IMR-90 (cell line): ENCODE data around the gene SAMD1. TPM values are rescaled to one million over a fixed set of nuclear protein-coding genes. Genes with fewer than 3 reads are reported as not detected.

Experiments used
- ATAC-seq: fragments of 200-7000 bp; cut with Tn5 transposase; 2 replicates; pipeline ENCODE4 v1.9.1; 2020; ENCODE audit warnings: low read depth, mild to moderate bottlenecking, moderate library complexity
- BruUV-seq: library from RNA; stranded (reverse); fragments of 400-500 nt; replicated peaks from 2 replicates; lab custom pipeline; 2021; lab: Mats Ljungman, UMichigan
- CTCF ChIA-PET: fragments of 300-600 bp; formaldehyde crosslinking; extraction: SDS; loops from one replicate; lab custom pipeline; 2021; ENCODE audit warnings: antibody characterized with exemption; lab: Yijun Ruan, JAX
- POLR2A ChIA-PET: fragments of 300-600 bp; sonication (Branson Sonifier 250); formaldehyde crosslinking; loops from one replicate; lab custom pipeline; 2022; ENCODE audit warnings: antibody characterized with exemption; ENCODE audit not compliant: unreplicated experiment; lab: Charles Lee
- DNase-seq: peaks from one replicate; pipeline ENCODE4 v3.0.0; 2013
- H2AFZ ChIP-seq: replicated peaks from 2 replicates; pipeline ENCODE3; 2013; ENCODE audit warnings: low read length, mild to moderate bottlenecking; ENCODE audit not compliant: poor library complexity
- H2AK5ac ChIP-seq: 2 replicates; pipeline ENCODE4 v1.6.1; 2013; ENCODE audit warnings: low read depth, low read length, inconsistent platforms
- H2AK9ac ChIP-seq: replicated peaks from 2 replicates; pipeline ENCODE3; 2013; ENCODE audit warnings: mild to moderate bottlenecking, low read depth, low read length, moderate library complexity; ENCODE audit not compliant: poor library complexity
- H2BK120ac ChIP-seq: 2 replicates; pipeline ENCODE4 v1.6.1; 2013; ENCODE audit warnings: low read depth, low read length, inconsistent platforms
- H2BK15ac ChIP-seq: 3 replicates; pipeline ENCODE4 v1.6.1; 2013; ENCODE audit warnings: low read depth, low read length, inconsistent platforms
- H2BK20ac ChIP-seq: 2 replicates; pipeline ENCODE4 v1.6.1; 2013; ENCODE audit warnings: low read depth, mild to moderate bottlenecking, inconsistent platforms, low read length, moderate library complexity
- H2BK5ac ChIP-seq: 2 replicates; pipeline ENCODE4 v1.6.1; 2013; ENCODE audit warnings: mild to moderate bottlenecking, low read depth, low read length, inconsistent platforms; ENCODE audit not compliant: poor library complexity, severe bottlenecking
- H3K14ac ChIP-seq: replicated peaks from 2 replicates; pipeline ENCODE4 v1.6.1; 2013; ENCODE audit warnings: low read depth, low read length, inconsistent platforms
- H3K18ac ChIP-seq: 2 replicates; pipeline ENCODE4 v1.6.1; 2013; ENCODE audit warnings: low read depth, low read length, control low read depth
- H3K23ac ChIP-seq: 2 replicates; pipeline ENCODE4 v1.6.1; 2013; ENCODE audit warnings: low read depth, low read length, inconsistent platforms
- H3K27ac ChIP-seq: 2 replicates; pipeline ENCODE4 v1.5.1; 2013; ENCODE audit warnings: mild to moderate bottlenecking, control low read depth, low read length; ENCODE audit not compliant: insufficient read depth
- H3K27me3 ChIP-seq: 2 replicates; pipeline ENCODE4 v1.6.1; 2013; ENCODE audit warnings: low read length; ENCODE audit not compliant: control insufficient read depth, insufficient read depth
- H3K36me3 ChIP-seq: 2 replicates; pipeline ENCODE4 v1.6.1; 2013; ENCODE audit warnings: low read length, mixed read lengths; ENCODE audit not compliant: control insufficient read depth, insufficient read depth
- H3K4ac ChIP-seq: 2 replicates; pipeline ENCODE4 v1.6.1; 2013; ENCODE audit warnings: low read depth, low read length, inconsistent platforms
- H3K4me1 ChIP-seq: 2 replicates; pipeline ENCODE4 v1.6.1; 2013; ENCODE audit warnings: low read length, mixed read lengths; ENCODE audit not compliant: control insufficient read depth, insufficient read depth
- H3K4me2 ChIP-seq: 2 replicates; pipeline ENCODE4 v1.6.1; 2013; ENCODE audit warnings: low read depth, mild to moderate bottlenecking, control low read depth, low read length, moderate library complexity
- H3K4me3 ChIP-seq: 2 replicates; pipeline ENCODE4 v1.5.1; 2013; ENCODE audit warnings: low read depth, mild to moderate bottlenecking, control low read depth, low read length, moderate library complexity; ENCODE audit not compliant: insufficient read depth
- H3K56ac ChIP-seq: 2 replicates; pipeline ENCODE4 v1.6.1; 2013; ENCODE audit warnings: low read length, inconsistent platforms; ENCODE audit not compliant: insufficient read depth; ENCODE audit errors: extremely low read depth
- H3K79me1 ChIP-seq, 2 experiments: 2 replicates each; pipeline ENCODE4 v1.6.1; 2013; ENCODE audit warnings: low read length in 2 of 2, inconsistent platforms in 1 of 2, low read depth in 1 of 2
- H3K9ac ChIP-seq: 2 replicates; pipeline ENCODE4 v1.6.1; 2013; ENCODE audit warnings: low read depth, low read length, control low read depth
- H3K9me1 ChIP-seq: 2 replicates; pipeline ENCODE4 v1.6.1; 2013; ENCODE audit warnings: low read length, inconsistent platforms; ENCODE audit not compliant: insufficient read depth
- H3K9me3 ChIP-seq: 2 replicates; pipeline ENCODE4 v1.6.1; 2013; ENCODE audit warnings: low read length; ENCODE audit not compliant: control insufficient read depth, insufficient read depth
- H4K20me1 ChIP-seq: 2 replicates; pipeline ENCODE4 v1.6.1; 2013; ENCODE audit warnings: low read length, inconsistent platforms; ENCODE audit not compliant: insufficient read depth
- H4K5ac ChIP-seq: 2 replicates; pipeline ENCODE4 v1.6.1; 2013; ENCODE audit warnings: mild to moderate bottlenecking, low read depth, low read length, control low read depth
- H4K8ac ChIP-seq, 2 experiments: 2 replicates each; pipeline ENCODE4 v1.6.1; 2013; ENCODE audit warnings: low read depth in 2 of 2, low read length in 2 of 2, control low read depth in 1 of 2, inconsistent platforms in 1 of 2
- H4K91ac ChIP-seq: 2 replicates; pipeline ENCODE4 v1.6.1; 2013; ENCODE audit warnings: low read depth, low read length, inconsistent platforms; ENCODE audit not compliant: insufficient read depth
- BHLHE40 ChIP-seq: fragments of 150-350 bp; IDR thresholded peaks from 2 replicates; pipeline ENCODE4 v1.6.1; 2016; ENCODE audit warnings: mild to moderate bottlenecking, low read depth, low read length
- CEBPB ChIP-seq: IDR thresholded peaks from 2 replicates; pipeline ENCODE4 v1.6.1; 2012; ENCODE audit warnings: low read depth, low read length, improper control_type of control experiment
- ELK1 ChIP-seq: fragments of 150-350 bp; IDR thresholded peaks from 2 replicates; pipeline ENCODE4 v1.6.1; 2016; ENCODE audit warnings: low read depth, mild to moderate bottlenecking, low read length, moderate library complexity, borderline replicate concordance
- RFX5 ChIP-seq: IDR thresholded peaks from 2 replicates; pipeline ENCODE4 v1.8.0; 2012; ENCODE audit warnings: low read depth, mild to moderate bottlenecking, low read length, moderate library complexity
- SMC3 ChIP-seq: fragments of 150-350 bp; IDR thresholded peaks from 2 replicates; pipeline ENCODE4 v1.6.1; 2016; ENCODE audit warnings: low read depth, mild to moderate bottlenecking, antibody characterized with exemption, low read length, moderate library complexity
- USF2 ChIP-seq: fragments of 150-350 bp; IDR thresholded peaks from 2 replicates; pipeline ENCODE4 v1.6.1; 2017; ENCODE audit warnings: mild to moderate bottlenecking, antibody characterized with exemption, low read length, low read depth
- WGBS, 2 experiments: methylation state at CpG; one replicate each; pipeline versions ENCODE4 v1.1.5 to v1.1.7; 2013; ENCODE audit warnings: missing lambda C conversion rate in 2 of 2; ENCODE audit not compliant: insufficient read length in 1 of 2; ENCODE audit errors: extremely low coverage in 2 of 2; 5-methylcytosine and 5-hydroxymethylcytosine counted together
- dilution Hi-C: fragments of 300-500 bp; cut with HindIII; formaldehyde crosslinking; loops from one replicate; pipeline ENCODE4 v1.14.3; 2018; ENCODE audit warnings: low sequenced_read_pairs; ENCODE audit not compliant: unreplicated experiment
- in situ Hi-C: fragments of 300-500 bp; cut with MboI; formaldehyde crosslinking; loops from 3 replicates; pipeline ENCODE4 v1.14.3; 2019; ENCODE audit warnings: low sequenced_read_pairs, inconsistent platforms, mixed read lengths
- intact Hi-C: fragments of 100-400 bp; cut with micrococcal nuclease; formaldehyde crosslinking; loops from 2 replicates; pipeline ENCODE4 v1.10.0; 2022
- polyA plus RNA-seq, 3 experiments: library from polyadenylated mRNA; depleted of rRNA; stranded (reverse); fragments of >200 nt; gene quantifications; 2 replicates each; pipeline ENCODE4 v1.2.3, GENCODE V29; 2012; ENCODE audit warnings: low replicate concordance in 1 of 3
- total RNA-seq: library from RNA; depleted of rRNA; stranded (reverse); fragments of >200 nt; gene quantifications from 2 replicates; pipeline ENCODE4 v1.2.3, GENCODE V29; 2012

The SAMD1 gene
- total and polyA plus RNA-seq, 2 of the 4 experiments (the other 2 are of a cell fraction): 6.5 to 14.1 TPM

- H2BK15ac ChIP-seq: no peak overlapping the region
- intact Hi-C loops (no loop called here), in situ Hi-C loops (no loop called here), dilution Hi-C loops (no loop called here)
- H2AFZ ChIP-seq: no peak overlapping the region
- H4K5ac ChIP-seq: no peak overlapping the region
- no CpG with 5 or more reads among the region's 7 CpGs for WGBS, 2 experiments
- H3K56ac ChIP-seq: no peak overlapping the region
- POLR2A ChIA-PET: no interaction called here
- H4K8ac ChIP-seq: no peak overlapping the region
- H3K36me3 ChIP-seq: no peaks in the 10 kb centered on the region
- peaks cover 25% of the 10 kb centered on the region for H3K27me3 ChIP-seq
- H3K79me1 ChIP-seq: no peaks in the 10 kb centered on the region
- H3K27ac ChIP-seq: no peak overlapping the region
- no peak overlapping the region for H2AK9ac ChIP-seq
- H2BK5ac ChIP-seq: no peak overlapping the region
- DNase-seq (no peak), ATAC-seq (no peak)
- H3K4ac ChIP-seq: no peak overlapping the region
- BruUV-seq: no TSS peak
- H3K18ac ChIP-seq: no peak overlapping the region
- no peaks in the 10 kb centered on the region for H3K9me1 ChIP-seq
- no peaks in the 10 kb centered on the region for H3K9me3 ChIP-seq
- H2BK20ac ChIP-seq: no peak overlapping the region
- H2BK120ac ChIP-seq: no peak overlapping the region
- CTCF ChIA-PET: no interaction called here
- no peak overlapping the region for H3K9ac ChIP-seq
- H2AK5ac ChIP-seq: no peak overlapping the region
- TF ChIP-seq BHLHE40: no peak
- no peak for TF ChIP-seq ELK1
- TF ChIP-seq SMC3: no peak
- peak; percentile 37; the same call in 1 of the 2 replicates for TF ChIP-seq CEBPB
- TF ChIP-seq RFX5: no peak
- TF ChIP-seq USF2: no peak
- H3K4me3 ChIP-seq: no peak overlapping the region
- H3K23ac ChIP-seq: no peak overlapping the region
- no peak overlapping the region for H3K4me2 ChIP-seq
- H4K20me1 ChIP-seq: no peaks in the 10 kb centered on the region
- no peak overlapping the region for H3K14ac ChIP-seq
- H4K91ac ChIP-seq: no peak overlapping the region
- no peaks in the 10 kb centered on the region for H3K4me1 ChIP-seq
These were observed 27.4 kb downstream of the SAMD1 start for GRCh38 chr19:14063105-14063504.
